Tibial nerve (tissue), 4 donors: ENCODE data around the gene NXPH3. TPM values are rescaled to one million over a fixed set of nuclear protein-coding genes. Genes with fewer than 3 reads are reported as not detected.

Experiments
- DNase-seq, 2 donors: peaks; one replicate each; pipeline ENCODE4 v3.0.0-alpha.2; 2019; ENCODE audit warnings: low spot score in 2 of 2
- H3K27ac ChIP-seq, 4 donors: fragments of 200-600 bp; sonication (generic) in 3 of 4; one replicate each; pipeline ENCODE4 v1.5.1; 2017 to 2019; ENCODE audit warnings: mild to moderate bottlenecking in 1 of 4
- H3K27me3 ChIP-seq, 2 donors: fragments of 200-600 bp; sonication (generic) in 1 of 2; one replicate each; pipeline versions ENCODE4 v1.5.1 to v1.6.0; 2017 to 2019
- H3K36me3 ChIP-seq, 3 donors: fragments of 200-600 bp; sonication (generic); one replicate each; pipeline ENCODE4 v1.5.1; 2018 to 2019
- H3K4me1 ChIP-seq, 4 donors: fragments of 200-600 bp; sonication (generic) in 3 of 4; one replicate each; pipeline ENCODE4 v1.5.1; 2017 to 2019
- H3K4me3 ChIP-seq, 4 donors: fragments of 200-600 bp; sonication (generic) in 3 of 4; one replicate each; pipeline ENCODE4 v1.5.1; 2017 to 2019; ENCODE audit warnings: mild to moderate bottlenecking in 1 of 4, moderate library complexity in 1 of 4
- H3K9me3 ChIP-seq, 4 donors: fragments of 200-600 bp; sonication (generic) in 3 of 4; one replicate each; pipeline ENCODE4 v1.5.1; 2017 to 2019
- CTCF ChIP-seq, 5 experiments: fragments of 200-600 bp in 3 of 5; fragments of 450-650 bp in 2 of 5; sonication (generic) in 3 of 5; IDR thresholded peaks; one replicate each; pipeline ENCODE4 v1.5.1; 2016 to 2019; ENCODE audit warnings: antibody characterized with exemption in 5 of 5, mild to moderate bottlenecking in 3 of 5, moderate library complexity in 2 of 5
- EP300 ChIP-seq, 2 donors: sonication (generic); formaldehyde crosslinking; IDR thresholded peaks; one replicate each; pipeline ENCODE4 v1.6.1; 2017; ENCODE audit warnings: antibody characterized with exemption in 2 of 2, mild to moderate bottlenecking in 1 of 2
- POLR2A ChIP-seq, 2 donors: fragments of 450-650 bp; IDR thresholded peaks; one replicate each; pipeline ENCODE4 v1.6.1; 2017; ENCODE audit warnings: antibody characterized with exemption in 2 of 2, mild to moderate bottlenecking in 2 of 2, moderate library complexity in 2 of 2
- WGBS, 2 donors: methylation state at CpG; one replicate each; pipeline ENCODE4 v1.1.5; 2018; 5-methylcytosine and 5-hydroxymethylcytosine counted together
- total RNA-seq, 4 donors: library from RNA; depleted of rRNA; stranded (reverse); fragments of >200 nt; gene quantifications; one replicate each; pipeline ENCODE4 v1.1.0, GENCODE V29; 2016

Gene NXPH3
- total RNA-seq, 4 donors from 2014 or later: 5.4 to 21.9 (median 11.4) TPM

DNA sequence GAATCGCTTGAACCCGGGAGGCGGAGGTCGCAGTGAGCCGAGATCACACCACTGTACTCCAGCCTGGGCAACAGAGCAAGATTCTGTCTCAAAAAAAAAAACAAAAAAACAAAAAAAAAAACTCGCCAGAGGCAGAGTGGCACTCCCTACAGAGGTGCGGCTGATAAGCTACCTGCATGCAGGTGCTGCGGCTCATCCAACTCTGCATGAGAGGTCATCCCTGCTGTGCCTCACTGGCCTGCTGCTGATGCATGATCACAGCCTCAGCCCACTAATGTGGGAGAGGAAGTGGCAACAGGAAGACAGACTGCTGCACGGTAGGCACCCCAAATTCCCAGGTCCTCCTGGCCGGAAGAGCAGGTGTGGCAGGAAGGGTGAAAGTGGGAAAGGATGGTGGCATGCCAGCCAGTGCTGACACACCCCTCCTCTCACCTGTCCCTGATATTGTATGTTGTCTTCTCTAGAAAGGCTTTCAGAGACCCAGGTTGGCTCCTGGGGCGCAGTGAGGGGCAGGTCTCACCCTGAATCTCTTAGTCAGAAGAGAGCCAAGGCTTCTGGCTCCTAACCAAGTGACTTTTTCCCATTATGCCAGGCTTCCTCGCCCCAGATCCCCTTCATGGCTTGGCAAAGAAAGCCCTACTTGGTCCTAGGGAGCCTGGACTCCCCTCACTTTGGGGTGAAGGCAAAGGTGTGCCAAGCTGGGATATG lies 11.8 kb downstream of the NXPH3 start:
- Histone ChIP-seq H3K36me3 (peaks cover 0 to 26% (median 0%) of the 10 kb centered on the region in 3 donors), H3K9me3 (no peaks in the 10 kb centered on the region), H3K27ac (no peak overlapping the region), H3K4me3 (no peak overlapping the region), H3K27me3 (no peaks in the 10 kb centered on the region), H3K4me1 (peaks cover 0 to 3% (median 0%) of the 10 kb centered on the region in 4 donors)
- DNase-seq: no peak
- TF ChIP-seq POLR2A (IDR thresholded peaks at IDR 0.05): no peak
- TF ChIP-seq CTCF (IDR thresholded peaks at IDR 0.05): no peak
- TF ChIP-seq EP300 (IDR thresholded peaks at IDR 0.05): no peak
- WGBS, 2 donors: 84 to 88% methylated on average over 12 of the region's 12 CpGs

DNA sequence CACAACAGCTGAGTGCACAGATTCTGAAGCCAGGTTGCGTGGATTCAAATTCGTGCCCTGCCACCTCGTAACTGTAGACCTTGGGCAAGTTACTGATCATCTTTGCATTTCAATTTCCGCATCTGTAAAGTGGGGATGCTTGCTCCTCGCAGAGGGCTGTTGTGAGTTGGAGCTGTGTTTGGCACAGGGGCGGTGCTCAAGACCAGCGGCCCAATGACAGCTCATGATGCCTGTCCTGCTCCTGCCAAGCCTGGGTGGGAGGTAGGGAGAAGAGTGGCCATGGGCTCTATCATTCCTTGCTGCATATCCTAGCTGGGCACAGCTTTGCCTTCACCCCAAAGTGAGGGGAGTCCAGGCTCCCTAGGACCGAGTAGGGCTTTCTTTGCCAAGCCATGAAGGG lies 12.6 kb downstream of the NXPH3 start:
- Histone ChIP-seq H3K36me3 (peaks cover 0 to 34% (median 0%) of the 10 kb centered on the region in 3 donors), H3K9me3 (no peaks in the 10 kb centered on the region), H3K27ac (no peak overlapping the region), H3K4me3 (no peak overlapping the region), H3K27me3 (no peaks in the 10 kb centered on the region), H3K4me1 (peaks cover 0 to 3% (median 0%) of the 10 kb centered on the region in 4 donors)
- WGBS, 2 donors: 78 to 82% methylated on average over 8 of the region's 8 CpGs
- DNase-seq: no peak
- TF ChIP-seq POLR2A (IDR thresholded peaks at IDR 0.05) (no peak), CTCF (IDR thresholded peaks at IDR 0.05) (no peak), EP300 (IDR thresholded peaks at IDR 0.05) (no peak)

- H3K27ac ChIP-seq: no peak overlapping the region
- H3K9me3 ChIP-seq: no peaks in the 10 kb centered on the region
- no peak for DNase-seq
- TF ChIP-seq CTCF (IDR thresholded peaks at IDR 0.05): no peak
- TF ChIP-seq EP300 (IDR thresholded peaks at IDR 0.05): peak in 1 of 2 donors; percentile 6
- no peak overlapping the region for H3K4me3 ChIP-seq
- H3K4me1 ChIP-seq: peaks cover 0 to 3% (median 0%) of the 10 kb centered on the region in 4 donors
- H3K27me3 ChIP-seq: no peaks in the 10 kb centered on the region
- WGBS, 2 donors: 68 to 76% methylated on average over 7 to 8 of the region's 8 CpGs
- peaks cover 0 to 40% (median 0%) of the 10 kb centered on the region in 3 donors for H3K36me3 ChIP-seq
Observed at GRCh38 chr17:49588726-49589576, 13.3 kb downstream of the NXPH3 start.

DNA sequence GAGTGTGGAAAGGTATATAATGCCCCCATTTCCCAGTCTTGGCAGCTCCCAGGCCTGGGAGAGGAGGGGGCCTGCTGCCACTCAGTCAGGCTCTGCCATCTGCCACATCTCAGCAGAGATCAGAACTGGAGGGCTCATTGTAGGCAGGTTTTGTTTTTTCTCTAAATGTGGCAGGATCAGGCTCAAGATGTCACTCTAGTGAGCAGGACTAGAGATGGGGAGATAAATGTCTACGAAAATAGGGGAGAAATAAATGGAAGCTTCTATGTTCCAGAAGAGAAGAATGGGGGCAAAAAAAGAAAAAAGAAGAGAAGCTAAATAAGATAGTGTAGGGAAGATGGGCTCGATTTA lies 13.9 kb downstream of the NXPH3 start:
- Histone ChIP-seq H3K27ac (no peak overlapping the region), H3K27me3 (no peaks in the 10 kb centered on the region), H3K9me3 (no peaks in the 10 kb centered on the region), H3K4me3 (no peak overlapping the region), H3K36me3 (peaks cover 0 to 46% (median 0%) of the 10 kb centered on the region in 3 donors), H3K4me1 (peaks cover 0 to 3% (median 0%) of the 10 kb centered on the region in 4 donors)
- no peak for TF ChIP-seq CTCF (IDR thresholded peaks at IDR 0.05)
- TF ChIP-seq POLR2A (IDR thresholded peaks at IDR 0.05): no peak
- no peak for TF ChIP-seq EP300 (IDR thresholded peaks at IDR 0.05)
- WGBS, 2 donors: 87 to 88% methylated on average over 2 of the region's 2 CpGs
- no peak for DNase-seq

DNA sequence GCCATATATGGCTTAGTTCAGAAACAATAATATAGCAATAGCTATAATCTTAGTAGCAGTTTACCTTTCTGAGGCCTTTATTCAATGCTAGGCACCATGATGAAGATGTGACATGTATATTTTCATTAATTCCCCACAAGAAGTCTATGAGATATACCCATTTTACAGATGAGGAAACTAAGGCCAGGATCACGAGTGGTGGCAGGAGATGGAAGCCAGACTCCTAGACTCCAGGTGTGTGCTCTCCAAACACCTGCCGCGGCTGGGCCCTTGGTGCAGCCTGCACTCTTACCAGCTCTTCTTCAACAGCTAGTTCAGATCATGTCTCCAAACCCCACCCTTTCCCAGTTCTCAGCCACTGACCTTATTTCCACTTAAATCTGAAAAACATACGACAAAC lies 15.2 kb downstream of the NXPH3 start:
- 96% methylated on average over 4 of the region's 4 CpGs for WGBS, 2 donors
- H3K27ac ChIP-seq: no peak overlapping the region
- DNase-seq: no peak

More for the DNA sequence above, 15.2 kb downstream of the NXPH3 start:
- H3K4me1 ChIP-seq: peaks cover 0 to 3% (median 0%) of the 10 kb centered on the region in 4 donors
- no peak overlapping the region for H3K4me3 ChIP-seq
- no peaks in the 10 kb centered on the region for H3K9me3 ChIP-seq
- no peaks in the 10 kb centered on the region for H3K27me3 ChIP-seq
- peaks cover 0 to 52% (median 0%) of the 10 kb centered on the region in 3 donors for H3K36me3 ChIP-seq
- TF ChIP-seq CTCF (IDR thresholded peaks at IDR 0.05) (no peak), POLR2A (IDR thresholded peaks at IDR 0.05) (no peak)
